SKM-1 (cell line): ENCODE results near the gene LPAR6.

Source experiments
- DNase-seq: peaks from one replicate; lab custom pipeline; 2025; ENCODE audit not compliant: unreplicated experiment; lab: John Stamatoyannopoulos, UW

LPAR6 gene

DNA sequence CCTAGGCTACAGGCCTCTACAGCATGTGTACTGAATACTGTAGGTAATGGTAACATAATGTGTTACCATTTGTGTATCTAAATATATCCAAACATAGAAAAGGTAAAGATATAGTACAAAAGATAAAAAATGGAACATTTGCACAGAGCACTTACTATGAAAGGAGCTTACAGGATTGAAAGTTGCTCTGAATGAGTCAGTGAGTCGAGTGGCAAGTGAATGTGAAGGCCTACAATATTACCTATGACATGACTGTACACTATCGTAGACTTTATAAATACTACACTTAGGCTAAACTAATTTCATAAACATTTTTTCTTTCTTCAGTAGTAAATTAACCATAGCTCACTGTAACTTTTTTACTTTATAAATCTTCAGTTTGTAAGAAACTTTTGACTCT, 35.1 kb downstream of the LPAR6 start:
- DNase-seq = no peak

DNA sequence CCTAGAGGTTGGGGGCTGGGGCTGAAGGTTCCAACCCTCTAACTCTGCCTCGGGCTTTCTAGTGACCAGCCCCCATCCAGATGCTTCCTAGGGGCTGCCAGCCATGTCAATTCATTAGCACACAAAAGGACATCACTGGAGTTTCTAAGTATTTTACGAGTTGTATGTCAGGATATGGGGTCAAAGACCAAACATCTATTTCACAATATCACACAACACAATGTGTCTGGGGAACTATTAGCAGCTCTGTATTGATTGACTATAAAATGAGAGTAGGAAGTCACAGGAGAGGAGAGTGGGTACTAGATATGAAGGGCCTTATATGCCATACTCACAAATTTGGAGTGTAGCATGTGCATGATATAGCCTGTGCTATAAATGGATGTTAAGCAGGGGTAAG, 42.1 kb downstream of the LPAR6 start:
- DNase-seq = no peak

DNA sequence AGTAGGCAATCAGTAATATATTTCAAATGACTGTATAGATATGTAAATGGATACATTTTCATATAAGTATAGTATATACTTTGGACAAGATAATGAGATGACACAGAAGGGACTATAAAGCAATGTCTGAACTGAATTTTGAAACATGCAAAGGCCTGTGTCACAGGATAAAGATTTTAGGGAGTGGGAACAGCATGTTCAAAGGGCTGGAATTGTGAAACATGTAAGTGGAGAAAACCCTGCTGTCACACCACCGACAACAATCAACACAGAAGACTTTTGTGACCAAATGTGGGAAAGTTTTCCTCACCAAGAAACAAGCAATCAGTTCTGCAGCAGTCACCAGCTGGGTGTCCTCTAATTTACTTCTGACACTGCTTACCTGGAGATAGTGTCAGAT, 42.9 kb downstream of the LPAR6 start:
- DNase-seq = no peak
